HepG2 (cell line): ENCODE measurements around the gene FAM83E. TPM values are rescaled to one million over a fixed set of nuclear protein-coding genes. Genes with fewer than 3 reads are reported as not detected.
A peak's percentile ranks its signal among the peaks of the same experiment; 100 is the strongest.

Experiments
- GTF3A ChIP-seq: sonication (generic); formaldehyde crosslinking; conservative IDR thresholded peaks from 2 replicates; pipeline ENCODE4 v1.4.0; 2020; ENCODE audit warnings: mild to moderate bottlenecking, missing genetic modification reagents
- IRF2 ChIP-seq: IDR thresholded peaks from 2 replicates; pipeline ENCODE4 v1.6.1; 2018; ENCODE audit warnings: missing genetic modification reagents, missing compliant biosample characterization
- KDM3A ChIP-seq: IDR thresholded peaks from 2 replicates; pipeline ENCODE4 v1.6.1; 2018; ENCODE audit warnings: low read depth, missing compliant biosample characterization
- KDM4B ChIP-seq: sonication (generic); formaldehyde crosslinking; IDR thresholded peaks from 2 replicates; pipeline ENCODE4 v1.4.0; 2020; ENCODE audit warnings: missing genetic modification reagents
- MEIS2 ChIP-seq: sonication (generic); formaldehyde crosslinking; IDR thresholded peaks from 2 replicates; pipeline ENCODE4 v1.9.0; 2021; ENCODE audit warnings: mild to moderate bottlenecking, missing genetic modification reagents
- NBN ChIP-seq: fragments of 450-650 bp; conservative IDR thresholded peaks from 2 replicates; pipeline ENCODE4 v1.6.1; 2017
- NR2F6 ChIP-seq, 2 experiments: IDR thresholded peaks; 2 replicates each; pipeline ENCODE4 v1.6.1; 2016; ENCODE audit warnings: antibody characterized with exemption in 1 of 2, mild to moderate bottlenecking in 1 of 2
- RBAK ChIP-seq: sonication (generic); formaldehyde crosslinking; IDR thresholded peaks from 2 replicates; pipeline ENCODE4 v1.5.1; 2020; ENCODE audit warnings: mild to moderate bottlenecking, missing genetic modification reagents
- U2AF2 ChIP-seq: fragments of 200-400 bp; formaldehyde crosslinking; IDR thresholded peaks from 2 replicates; pipeline ENCODE4 v1.6.1; 2017; ENCODE audit warnings: low read depth, mild to moderate bottlenecking, low read length
- ZNF138 ChIP-seq: sonication (generic); formaldehyde crosslinking; IDR thresholded peaks from 2 replicates; pipeline ENCODE4 v1.5.0; 2020; ENCODE audit warnings: mild to moderate bottlenecking, low read depth, missing genetic modification reagents
- ZNF235 ChIP-seq: sonication (generic); formaldehyde crosslinking; IDR thresholded peaks from 2 replicates; pipeline ENCODE4 v1.8.1; 2023; ENCODE audit warnings: mild to moderate bottlenecking, missing genetic modification reagents, borderline replicate concordance
- ZNF607 ChIP-seq: sonication (generic); formaldehyde crosslinking; IDR thresholded peaks from 2 replicates; pipeline ENCODE4 v1.5.1; 2020; ENCODE audit warnings: missing genetic modification reagents, mild to moderate bottlenecking, borderline replicate concordance
- polyA plus RNA-seq, 8 experiments: library from polyadenylated mRNA; depleted of rRNA in 3 of 8; stranded (reverse) in 7 of 8; unstranded in 1 of 8; fragments of >200 nt; fragmentation: Illumina TruSeq in 4 of 8; extraction: Trizol in 4 of 8; gene quantifications; 2 replicates each; pipeline versions ENCODE4 v1.2.1 to v1.2.3, GENCODE V29; 2011 to 2016; ENCODE audit warnings: low read depth in 4 of 8, missing spikeins in 1 of 8, mixed read lengths in 1 of 8; ENCODE audit not compliant: insufficient read depth in 1 of 8
- total RNA-seq, 5 experiments: library from RNA; depleted of rRNA; stranded (reverse); fragments of >200 nt; fragmentation: Illumina TruSeq; extraction: Trizol; gene quantifications; 2 replicates each; pipeline ENCODE4 v1.2.3, GENCODE V29; 2016; ENCODE audit warnings: low read depth in 1 of 5
- TF ChIP-seq, protein P1 (sequence below): sonication (generic); formaldehyde crosslinking; IDR thresholded peaks from 2 replicates; pipeline ENCODE4 v1.8.1; 2023; ENCODE audit warnings: missing genetic modification reagents, mild to moderate bottlenecking, borderline replicate concordance
- TF ChIP-seq, protein P2 (sequence below): sonication (generic); formaldehyde crosslinking; IDR thresholded peaks from 2 replicates; pipeline ENCODE4 v1.5.0; 2020; ENCODE audit warnings: mild to moderate bottlenecking, missing genetic modification reagents, borderline replicate concordance
- TF ChIP-seq, protein P3 (sequence below): sonication (generic); formaldehyde crosslinking; IDR thresholded peaks from 2 replicates; pipeline ENCODE4 v1.5.1; 2020; ENCODE audit warnings: mild to moderate bottlenecking, missing genetic modification reagents, moderate library complexity
- TF ChIP-seq, protein P4 (sequence below): IDR thresholded peaks from 2 replicates; pipeline ENCODE4 v1.4.0; 2020; ENCODE audit warnings: mild to moderate bottlenecking, missing genetic modification reagents

The FAM83E gene
- total and polyA plus RNA-seq, 2 of the 13 experiments (the other 11 are each of a cell fraction or from before 2014, with no cell fraction given): 0.18 to 0.60 TPM

DNA sequence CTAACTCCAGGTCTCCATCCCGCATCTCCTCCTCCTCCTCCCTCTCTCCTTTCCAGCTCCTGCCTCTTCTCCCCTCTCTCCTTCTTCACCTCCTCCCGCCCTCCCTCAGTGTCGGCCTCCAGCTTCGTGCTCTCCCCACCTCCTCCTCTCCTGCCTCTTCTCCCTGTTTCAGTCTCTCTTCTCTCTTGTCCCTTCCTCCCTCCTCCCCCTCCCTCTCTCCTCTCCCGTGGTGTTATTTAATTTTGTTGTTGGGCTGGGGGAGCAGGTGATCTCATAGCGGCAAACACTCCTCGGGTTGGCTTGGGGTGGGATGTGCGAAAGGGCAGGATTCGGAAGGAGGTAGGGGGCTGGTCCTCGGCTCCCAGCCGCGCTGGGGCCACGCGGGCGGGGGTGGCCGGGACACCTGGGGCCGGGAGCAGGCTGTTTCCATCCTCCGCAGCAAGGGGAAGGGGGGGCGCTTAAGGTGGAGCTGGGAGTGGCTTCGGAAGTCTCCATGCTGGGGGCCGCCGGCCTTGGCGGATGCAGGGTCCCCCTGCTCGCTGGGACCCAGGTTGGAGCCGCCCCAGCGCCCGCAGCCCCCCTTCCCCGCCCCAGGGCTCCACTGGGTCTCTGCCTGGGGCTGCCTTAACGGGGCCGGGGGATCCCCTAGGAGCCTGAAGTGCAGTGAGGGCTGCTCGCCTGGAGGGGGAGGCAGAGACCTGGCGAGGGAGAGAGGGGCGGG is 31.3 kb upstream of the FAM83E start, which contains the start of gene CA11 (continued):
- TF ChIP-seq IRF2 (CRISPR knock-in tag) (peak; percentile 77; the same call in 1 of the 2 replicates), ZNF607 (CRISPR knock-in tag) (0 out of 2 replicates have a peak, but pooled peaks have one; percentile 39), NR2F6 (IDR thresholded peaks at IDR 0.05) (no peak), NR2F6 (CRISPR knock-in tag; IDR thresholded peaks at IDR 0.05) (peak; percentile 35; the same call in 1 of the 2 replicates), U2AF2 (peak; percentile 96), NBN (no peak), GTF3A (CRISPR knock-in tag) (no peak), ZNF235 (CRISPR knock-in tag) (no peak), RBAK (CRISPR knock-in tag) (no peak), ZNF138 (no peak), KDM4B (CRISPR knock-in tag) (peak; percentile 45; the same call in 1 of the 2 replicates), KDM3A (CRISPR knock-in tag) (peak; percentile 93; the same call in 1 of the 2 replicates), MEIS2 (CRISPR knock-in tag) (0 out of 2 replicates have a peak, but pooled peaks have one; percentile 25)
- TF ChIP-seq, protein P1, sequence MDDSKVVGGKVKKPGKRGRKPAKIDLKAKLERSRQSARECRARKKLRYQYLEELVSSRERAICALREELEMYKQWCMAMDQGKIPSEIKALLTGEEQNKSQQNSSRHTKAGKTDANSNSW: 0 out of 2 replicates have a peak, but pooled peaks have one; percentile 30
- TF ChIP-seq, protein P2, sequence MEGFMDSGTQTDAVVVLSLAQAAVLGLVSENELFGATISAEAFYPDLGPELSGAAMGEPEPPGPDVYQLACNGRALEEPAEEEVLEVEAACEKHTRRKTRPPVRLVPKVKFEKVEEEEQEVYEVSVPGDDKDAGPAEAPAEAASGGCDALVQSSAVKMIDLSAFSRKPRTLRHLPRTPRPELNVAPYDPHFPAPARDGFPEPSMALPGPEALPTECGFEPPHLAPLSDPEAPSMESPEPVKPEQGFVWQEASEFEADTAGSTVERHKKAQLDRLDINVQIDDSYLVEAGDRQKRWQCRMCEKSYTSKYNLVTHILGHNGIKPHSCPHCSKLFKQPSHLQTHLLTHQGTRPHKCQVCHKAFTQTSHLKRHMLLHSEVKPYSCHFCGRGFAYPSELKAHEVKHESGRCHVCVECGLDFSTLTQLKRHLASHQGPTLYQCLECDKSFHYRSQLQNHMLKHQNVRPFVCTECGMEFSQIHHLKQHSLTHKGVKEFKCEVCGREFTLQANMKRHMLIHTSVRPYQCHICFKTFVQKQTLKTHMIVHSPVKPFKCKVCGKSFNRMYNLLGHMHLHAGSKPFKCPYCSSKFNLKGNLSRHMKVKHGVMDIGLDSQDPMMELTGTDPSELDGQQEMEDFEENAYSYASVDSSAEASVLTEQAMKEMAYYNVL (CRISPR knock-in tag): peak; percentile 46; the same call in 1 of the 2 replicates
- TF ChIP-seq, protein P3, sequence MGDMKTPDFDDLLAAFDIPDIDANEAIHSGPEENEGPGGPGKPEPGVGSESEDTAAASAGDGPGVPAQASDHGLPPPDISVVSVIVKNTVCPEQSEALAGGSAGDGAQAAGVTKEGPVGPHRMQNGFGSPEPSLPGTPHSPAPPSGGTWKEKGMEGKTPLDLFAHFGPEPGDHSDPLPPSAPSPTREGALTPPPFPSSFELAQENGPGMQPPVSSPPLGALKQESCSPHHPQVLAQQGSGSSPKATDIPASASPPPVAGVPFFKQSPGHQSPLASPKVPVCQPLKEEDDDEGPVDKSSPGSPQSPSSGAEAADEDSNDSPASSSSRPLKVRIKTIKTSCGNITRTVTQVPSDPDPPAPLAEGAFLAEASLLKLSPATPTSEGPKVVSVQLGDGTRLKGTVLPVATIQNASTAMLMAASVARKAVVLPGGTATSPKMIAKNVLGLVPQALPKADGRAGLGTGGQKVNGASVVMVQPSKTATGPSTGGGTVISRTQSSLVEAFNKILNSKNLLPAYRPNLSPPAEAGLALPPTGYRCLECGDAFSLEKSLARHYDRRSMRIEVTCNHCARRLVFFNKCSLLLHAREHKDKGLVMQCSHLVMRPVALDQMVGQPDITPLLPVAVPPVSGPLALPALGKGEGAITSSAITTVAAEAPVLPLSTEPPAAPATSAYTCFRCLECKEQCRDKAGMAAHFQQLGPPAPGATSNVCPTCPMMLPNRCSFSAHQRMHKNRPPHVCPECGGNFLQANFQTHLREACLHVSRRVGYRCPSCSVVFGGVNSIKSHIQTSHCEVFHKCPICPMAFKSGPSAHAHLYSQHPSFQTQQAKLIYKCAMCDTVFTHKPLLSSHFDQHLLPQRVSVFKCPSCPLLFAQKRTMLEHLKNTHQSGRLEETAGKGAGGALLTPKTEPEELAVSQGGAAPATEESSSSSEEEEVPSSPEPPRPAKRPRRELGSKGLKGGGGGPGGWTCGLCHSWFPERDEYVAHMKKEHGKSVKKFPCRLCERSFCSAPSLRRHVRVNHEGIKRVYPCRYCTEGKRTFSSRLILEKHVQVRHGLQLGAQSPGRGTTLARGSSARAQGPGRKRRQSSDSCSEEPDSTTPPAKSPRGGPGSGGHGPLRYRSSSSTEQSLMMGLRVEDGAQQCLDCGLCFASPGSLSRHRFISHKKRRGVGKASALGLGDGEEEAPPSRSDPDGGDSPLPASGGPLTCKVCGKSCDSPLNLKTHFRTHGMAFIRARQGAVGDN (CRISPR knock-in tag): peak; percentile 76
- TF ChIP-seq, protein P4, sequence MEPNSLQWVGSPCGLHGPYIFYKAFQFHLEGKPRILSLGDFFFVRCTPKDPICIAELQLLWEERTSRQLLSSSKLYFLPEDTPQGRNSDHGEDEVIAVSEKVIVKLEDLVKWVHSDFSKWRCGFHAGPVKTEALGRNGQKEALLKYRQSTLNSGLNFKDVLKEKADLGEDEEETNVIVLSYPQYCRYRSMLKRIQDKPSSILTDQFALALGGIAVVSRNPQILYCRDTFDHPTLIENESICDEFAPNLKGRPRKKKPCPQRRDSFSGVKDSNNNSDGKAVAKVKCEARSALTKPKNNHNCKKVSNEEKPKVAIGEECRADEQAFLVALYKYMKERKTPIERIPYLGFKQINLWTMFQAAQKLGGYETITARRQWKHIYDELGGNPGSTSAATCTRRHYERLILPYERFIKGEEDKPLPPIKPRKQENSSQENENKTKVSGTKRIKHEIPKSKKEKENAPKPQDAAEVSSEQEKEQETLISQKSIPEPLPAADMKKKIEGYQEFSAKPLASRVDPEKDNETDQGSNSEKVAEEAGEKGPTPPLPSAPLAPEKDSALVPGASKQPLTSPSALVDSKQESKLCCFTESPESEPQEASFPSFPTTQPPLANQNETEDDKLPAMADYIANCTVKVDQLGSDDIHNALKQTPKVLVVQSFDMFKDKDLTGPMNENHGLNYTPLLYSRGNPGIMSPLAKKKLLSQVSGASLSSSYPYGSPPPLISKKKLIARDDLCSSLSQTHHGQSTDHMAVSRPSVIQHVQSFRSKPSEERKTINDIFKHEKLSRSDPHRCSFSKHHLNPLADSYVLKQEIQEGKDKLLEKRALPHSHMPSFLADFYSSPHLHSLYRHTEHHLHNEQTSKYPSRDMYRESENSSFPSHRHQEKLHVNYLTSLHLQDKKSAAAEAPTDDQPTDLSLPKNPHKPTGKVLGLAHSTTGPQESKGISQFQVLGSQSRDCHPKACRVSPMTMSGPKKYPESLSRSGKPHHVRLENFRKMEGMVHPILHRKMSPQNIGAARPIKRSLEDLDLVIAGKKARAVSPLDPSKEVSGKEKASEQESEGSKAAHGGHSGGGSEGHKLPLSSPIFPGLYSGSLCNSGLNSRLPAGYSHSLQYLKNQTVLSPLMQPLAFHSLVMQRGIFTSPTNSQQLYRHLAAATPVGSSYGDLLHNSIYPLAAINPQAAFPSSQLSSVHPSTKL (CRISPR knock-in tag): peak; percentile 29; the same call in 1 of the 2 replicates
